Measurements from ENCODE around the gene GHRL.
A peak's percentile ranks its signal among the peaks of the same experiment; 100 is the strongest.
"Not testable (repeated sequence)": the region's sequence is repeated elsewhere in the genome, so short reads cannot be mapped to it uniquely, and the experiment has no call there.

GHRL gene

DNA sequence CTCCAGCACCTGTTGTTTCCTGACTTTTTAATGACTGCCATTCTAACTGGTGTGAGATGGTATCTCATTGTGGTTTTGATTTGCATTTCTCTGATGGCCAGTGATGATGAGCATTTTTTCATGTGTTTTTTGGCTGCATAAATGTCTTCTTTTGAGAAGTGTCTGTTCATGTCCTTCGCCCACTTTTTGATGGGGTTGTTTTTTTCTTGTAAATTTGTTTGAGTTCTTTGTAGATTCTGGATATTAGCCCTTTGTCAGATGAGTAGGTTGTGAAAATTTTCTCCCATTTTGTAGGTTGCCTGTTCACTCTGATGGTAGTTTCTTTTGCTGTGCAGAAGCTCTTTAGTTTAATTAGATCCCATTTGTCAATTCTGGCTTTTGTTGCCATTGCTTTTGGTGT, 5.3 kb upstream of the GHRL start:
- DNase-seq (ENCODE audit: low spot score) = not testable (repeated sequence)

DNA sequence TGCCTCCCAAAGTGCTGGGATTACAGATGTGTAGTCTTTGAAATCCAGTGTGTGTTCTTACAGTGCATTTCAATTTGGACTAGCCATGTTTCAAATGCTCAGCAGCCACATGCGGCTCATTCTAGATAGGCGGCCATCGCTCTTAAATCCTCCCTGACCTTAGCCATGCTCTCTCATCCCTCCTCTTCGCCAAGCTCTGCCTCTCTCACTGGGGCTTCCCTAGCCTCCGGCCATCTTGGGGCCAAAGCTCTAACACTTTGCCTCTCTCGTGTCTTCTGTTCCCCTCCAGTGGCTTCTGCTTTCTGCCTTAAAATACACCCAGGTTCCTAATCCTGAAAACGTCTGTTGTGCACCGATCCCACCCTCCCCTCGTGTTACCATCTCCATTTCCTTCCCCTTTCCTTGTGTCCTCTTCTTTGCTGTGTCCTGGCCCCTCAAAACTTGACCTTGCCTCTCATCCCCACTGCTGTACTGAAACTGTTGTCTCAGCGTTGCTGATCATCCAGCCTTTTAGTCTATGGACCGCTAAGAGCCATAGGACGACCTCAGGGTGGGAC, 1.4 kb upstream of the GHRL start:
- DNase-seq (ENCODE audit: low spot score) = no peak

GRCh38 chr3:10291641-10292040, 1.1 kb downstream of the GHRL start:
- DNase-seq (ENCODE audit: low spot score) = no peak

- no peak for DNase-seq (ENCODE audit: low spot score)
Observed at GRCh38 chr3:10290481-10291176, 2.1 kb downstream of the GHRL start.

- DNase-seq (ENCODE audit: low spot score) = no peak
Observed at GRCh38 chr3:10289787-10290355, 2.9 kb downstream of the GHRL start.

GRCh38 chr3:10289077-10289476, 3.7 kb downstream of the GHRL start:
- DNase-seq (ENCODE audit: low spot score) = no peak

DNA sequence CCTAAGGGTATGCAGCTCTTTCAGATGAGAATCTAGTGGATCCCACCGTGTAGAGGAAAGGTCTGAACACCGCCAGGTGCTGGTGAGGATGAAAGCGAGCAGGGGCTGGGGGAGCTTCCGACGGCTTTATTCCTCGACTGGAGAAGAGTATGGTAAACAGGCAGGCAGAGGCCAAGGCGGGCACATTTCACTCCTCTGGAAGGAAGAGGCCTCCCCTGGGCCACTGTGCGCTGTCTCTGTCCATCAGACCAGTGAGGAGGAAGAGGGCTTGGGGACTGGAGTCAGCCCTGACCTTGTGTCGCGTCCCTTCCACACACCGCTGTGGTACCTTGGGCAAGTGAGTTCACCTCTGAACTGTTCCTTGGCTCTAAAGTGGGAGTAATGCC, 4.2 kb downstream of the GHRL start:
- no peak for DNase-seq (ENCODE audit: low spot score)

GRCh38 chr3:10287936-10288574, 4.7 kb downstream of the GHRL start:
- DNase-seq (ENCODE audit: low spot score) = no peak

GRCh38 chr3:10286596-10287295, 6.0 kb downstream of the GHRL start:
- no peak for DNase-seq (ENCODE audit: low spot score)

GRCh38 chr3:10286133-10286524, 6.6 kb downstream of the GHRL start:
- DNase-seq (ENCODE audit: low spot score) = no peak

GRCh38 chr3:10285272-10286132, 7.2 kb downstream of the GHRL start:
- DNase-seq (ENCODE audit: low spot score) = no peak

- DNase-seq (ENCODE audit: low spot score) = no peak
Observed at GRCh38 chr3:10284496-10284895, 8.3 kb downstream of the GHRL start.

DNA sequence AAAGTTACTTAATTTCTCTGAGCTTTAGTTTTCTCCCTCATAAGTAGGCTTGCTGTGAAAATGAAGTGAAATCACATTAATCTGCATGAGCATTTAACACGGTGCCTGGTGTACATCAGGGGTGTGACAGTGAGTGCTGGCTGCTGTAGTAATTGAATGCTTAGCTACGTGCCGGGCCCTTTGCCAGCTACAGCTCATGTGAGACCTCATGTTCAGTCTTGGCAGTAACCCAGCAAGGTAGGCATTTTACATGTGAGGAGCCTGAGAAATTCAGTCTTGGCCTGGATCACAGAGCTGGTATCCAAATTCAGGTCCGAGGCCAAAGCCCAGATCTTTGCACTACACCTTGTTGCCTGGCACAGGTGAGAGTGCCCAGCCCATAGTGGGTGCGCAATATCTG, 9.1 kb downstream of the GHRL start:
- peak; percentile 80 for DNase-seq (ENCODE audit: low spot score)

DNA sequence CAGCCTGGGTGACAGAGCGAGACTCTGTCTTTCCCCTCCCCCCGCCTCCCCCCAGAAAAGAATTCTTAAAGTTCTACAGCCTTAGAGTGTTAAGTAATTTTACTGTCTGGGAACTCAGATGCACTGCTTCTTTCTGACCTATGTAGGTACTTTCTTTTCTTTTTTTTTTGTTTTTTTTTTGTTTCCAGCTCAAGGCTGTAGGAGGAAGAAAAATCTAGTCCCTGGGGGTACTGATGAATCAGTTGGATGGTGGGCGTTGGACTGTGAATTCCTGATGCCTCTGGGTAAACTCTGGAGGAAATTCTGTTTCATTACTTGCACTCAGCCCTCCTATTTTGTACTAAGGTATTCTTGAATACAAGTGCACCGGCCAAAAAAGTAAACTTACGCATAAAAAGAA, 10.8 kb downstream of the GHRL start:
- DNase-seq (ENCODE audit: low spot score) = peak; percentile 55

DNA sequence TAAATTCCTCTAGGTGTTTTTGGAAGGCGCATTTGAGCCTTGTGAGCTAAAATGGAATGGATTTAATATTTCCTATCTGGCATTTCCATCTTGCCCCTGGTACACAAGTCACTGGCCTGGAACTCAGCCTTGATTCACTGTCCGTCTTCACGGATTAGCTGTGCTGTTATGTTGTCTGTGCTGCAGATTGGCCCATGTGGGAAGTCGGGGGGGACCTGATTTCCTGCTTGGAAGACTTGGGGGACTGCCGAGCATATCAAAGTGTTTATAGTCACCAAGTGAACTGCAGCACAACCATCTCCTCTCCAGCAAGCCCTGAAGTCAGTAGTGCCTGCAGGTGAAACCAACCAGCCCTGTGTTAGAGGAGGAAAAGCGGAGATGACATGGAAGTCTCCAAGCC, 12.2 kb downstream of the GHRL start:
- no peak for DNase-seq (ENCODE audit: low spot score)

DNA sequence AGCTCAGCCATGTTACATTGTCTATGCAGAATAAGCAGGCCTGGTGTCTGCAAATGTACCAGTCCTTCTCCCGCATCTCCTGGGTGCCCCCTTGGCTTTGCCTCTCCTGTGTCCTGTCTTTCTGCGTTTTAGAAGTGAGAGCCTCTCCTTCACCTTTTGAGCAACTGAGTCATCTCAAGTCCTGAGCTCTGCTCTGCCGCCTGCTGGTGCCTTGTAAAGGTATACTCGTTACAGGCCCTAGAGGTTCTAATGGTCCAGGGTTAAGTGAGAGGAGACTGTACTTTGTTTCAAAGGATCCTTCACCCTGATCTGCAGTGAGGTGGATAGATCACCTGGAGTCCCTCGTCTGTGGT, 12.6 kb downstream of the GHRL start:
- no peak for DNase-seq (ENCODE audit: low spot score)

GRCh38 chr3:10279384-10280176, 13.2 kb downstream of the GHRL start:
- no peak for DNase-seq (ENCODE audit: low spot score)

DNA sequence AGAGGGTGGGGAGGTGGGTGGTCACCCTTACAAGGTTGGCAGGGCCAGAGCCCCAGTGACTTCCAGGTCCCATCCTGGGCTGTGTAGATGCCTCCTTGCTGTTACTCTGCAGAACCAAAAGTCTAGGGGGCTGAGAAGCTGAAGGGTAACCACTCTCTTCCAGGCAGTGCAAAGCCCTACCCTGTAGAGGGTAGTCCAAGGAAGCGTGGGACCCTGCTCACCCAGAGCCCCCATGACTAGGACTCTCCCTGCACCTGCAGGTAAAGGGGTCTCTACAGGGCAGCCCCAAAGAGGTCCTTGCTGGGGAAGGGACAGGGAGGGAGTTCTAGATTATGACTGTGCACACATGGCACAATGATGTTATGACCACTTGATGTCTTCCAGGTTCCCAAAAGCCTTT, 14.2 kb downstream of the GHRL start:
- DNase-seq (ENCODE audit: low spot score) = no peak

GRCh38 chr3:10277115-10277625, 15.6 kb downstream of the GHRL start:
- no peak for DNase-seq (ENCODE audit: low spot score)

GRCh38 chr3:10274601-10275000, 18.1 kb downstream of the GHRL start:
- DNase-seq (ENCODE audit: low spot score) = no peak

Data from kidney tubule cell (primary cell).